NCI-H2227 (cell line): ENCODE measurements around the gene SKIDA1.

Experiments
- DNase-seq: peaks from one replicate; lab custom pipeline; 2025; ENCODE audit not compliant: unreplicated experiment; lab: John Stamatoyannopoulos, UW

The SKIDA1 gene

GRCh38 chr10:21529032-21529910 is 3.8 kb upstream of the SKIDA1 start:
- no peak for DNase-seq

GRCh38 chr10:21528236-21529031 is 3.0 kb upstream of the SKIDA1 start:
- DNase-seq = no peak

- DNase-seq = peak; percentile 51
Measured at GRCh38 chr10:21527598-21528235, 2.2 kb upstream of the SKIDA1 start.

- peak; percentile 55 for DNase-seq
Measured at GRCh38 chr10:21526860-21527597, 1.5 kb upstream of the SKIDA1 start.

- peak; percentile 74 for DNase-seq
Measured at GRCh38 chr10:21526188-21526859, 842 bp upstream of the SKIDA1 start.

- peak; percentile 28 for DNase-seq
Measured at GRCh38 chr10:21524526-21525366, 736 bp downstream of the SKIDA1 start.

- no peak for DNase-seq
Measured at GRCh38 chr10:21524131-21524525, 1.4 kb downstream of the SKIDA1 start.

GRCh38 chr10:21523557-21524008 is 1.9 kb downstream of the SKIDA1 start:
- peak; percentile 28 for DNase-seq

- DNase-seq = peak; percentile 40
Measured at GRCh38 chr10:21522631-21523406, 2.7 kb downstream of the SKIDA1 start.

GRCh38 chr10:21521751-21522533 is 3.5 kb downstream of the SKIDA1 start:
- no peak for DNase-seq

GRCh38 chr10:21520949-21521348 is 4.5 kb downstream of the SKIDA1 start:
- DNase-seq = peak; percentile 17

GRCh38 chr10:21520509-21520908 is 5.0 kb downstream of the SKIDA1 start:
- DNase-seq = no peak

GRCh38 chr10:21519941-21520436 is 5.5 kb downstream of the SKIDA1 start:
- DNase-seq = peak; percentile 48

GRCh38 chr10:21519397-21519933 is 6.0 kb downstream of the SKIDA1 start:
- DNase-seq = no peak

- peak; percentile 51 for DNase-seq
Measured at GRCh38 chr10:21518641-21519396, 6.7 kb downstream of the SKIDA1 start.

- DNase-seq = peak; percentile 82
Measured at GRCh38 chr10:21518149-21518640, 7.3 kb downstream of the SKIDA1 start.
